Measurements from ENCODE around the gene TTF2.
"Not testable (repeated sequence)": the region's sequence is repeated elsewhere in the genome, so short reads cannot be mapped to it uniquely, and the experiment has no call there.

The TTF2 gene

DNA sequence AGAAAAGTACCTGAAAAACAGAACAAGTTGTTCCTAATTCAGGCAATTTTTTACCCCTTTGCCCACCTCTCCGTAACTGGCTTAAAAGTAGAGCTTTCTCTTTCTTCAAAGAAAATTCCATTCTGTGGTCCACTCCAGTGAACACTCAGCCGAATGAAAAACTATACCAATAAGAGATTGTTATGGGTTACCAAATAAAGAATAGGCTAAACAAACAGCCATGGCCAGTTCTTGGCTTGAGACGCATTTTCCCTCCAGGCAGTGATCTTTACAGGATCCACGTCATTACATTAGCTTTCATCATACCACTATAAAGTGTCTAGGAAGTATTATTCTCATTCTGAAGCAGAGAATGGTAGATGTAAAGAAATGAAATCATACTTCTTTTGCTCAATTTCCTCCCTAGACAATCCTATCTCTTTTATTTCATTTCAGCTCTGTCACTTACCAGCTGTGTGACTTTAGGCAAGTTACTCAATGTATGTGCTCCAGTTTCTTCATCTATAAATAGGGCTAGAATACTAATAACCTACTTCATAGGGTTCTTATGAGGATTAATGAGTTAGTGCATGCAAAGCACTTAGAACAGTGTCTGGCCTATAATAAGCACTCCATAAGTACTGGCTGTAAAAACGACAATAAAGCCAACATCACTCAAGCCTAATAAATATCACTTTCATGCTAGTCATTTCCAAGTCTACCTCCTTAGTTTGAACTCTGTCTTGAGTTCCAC is 87.9 kb downstream of the TTF2 start:
- no peak for TF ChIP-seq SPI1 (IDR thresholded peaks at IDR 0.05; ENCODE audit: low read depth, low read length)
- no peak for TF ChIP-seq POLR2AphosphoS5 (IDR thresholded peaks at IDR 0.05; ENCODE audit: low read depth, low read length)
- no peak for TF ChIP-seq PAX5 (IDR thresholded peaks at IDR 0.05; ENCODE audit: insufficient read depth, low read length, severe bottlenecking)
- TF ChIP-seq TAF1 (IDR thresholded peaks at IDR 0.05; ENCODE audit: low read depth, low read length) = no peak
- TF ChIP-seq POLR2A (IDR thresholded peaks at IDR 0.05; ENCODE audit: low read depth, low read length) = no peak
- TF ChIP-seq POU2F2 (IDR thresholded peaks at IDR 0.05; ENCODE audit: low read depth, low read length) = no peak
- no peak for FAIRE-seq
- no peak for DNase-seq (ENCODE audit: insufficient read length, low spot score)

DNA sequence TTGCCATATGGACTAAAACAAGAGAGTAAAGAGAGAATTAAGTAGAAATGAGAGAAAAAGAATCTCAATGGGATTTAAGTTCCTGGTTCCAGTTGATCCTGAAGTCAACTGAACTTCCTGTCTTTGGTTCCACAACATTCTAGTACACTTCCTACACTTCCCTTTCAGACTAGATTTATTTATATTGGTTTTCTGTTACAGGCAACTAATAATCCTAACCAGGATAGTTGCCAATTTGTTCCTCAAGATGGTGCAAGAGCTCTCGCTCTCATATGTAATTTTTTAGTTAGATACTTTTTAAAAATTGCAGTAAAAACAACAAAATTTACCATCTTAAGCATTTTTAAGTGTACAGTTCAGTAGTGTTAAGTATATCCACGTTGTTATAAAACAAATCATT is 90.2 kb downstream of the TTF2 start:
- FAIRE-seq (no peak), DNase-seq (ENCODE audit: insufficient read length, low spot score) (no peak)
- no peak for TF ChIP-seq SPI1 (IDR thresholded peaks at IDR 0.05; ENCODE audit: low read depth, low read length)
- TF ChIP-seq PAX5 (IDR thresholded peaks at IDR 0.05; ENCODE audit: insufficient read depth, low read length, severe bottlenecking) = no peak
- TF ChIP-seq TAF1 (IDR thresholded peaks at IDR 0.05; ENCODE audit: low read depth, low read length) = no peak
- TF ChIP-seq POU2F2 (IDR thresholded peaks at IDR 0.05; ENCODE audit: low read depth, low read length) = no peak
- TF ChIP-seq POLR2AphosphoS5 (IDR thresholded peaks at IDR 0.05; ENCODE audit: low read depth, low read length) = no peak
- no peak for TF ChIP-seq POLR2A (IDR thresholded peaks at IDR 0.05; ENCODE audit: low read depth, low read length)

DNA sequence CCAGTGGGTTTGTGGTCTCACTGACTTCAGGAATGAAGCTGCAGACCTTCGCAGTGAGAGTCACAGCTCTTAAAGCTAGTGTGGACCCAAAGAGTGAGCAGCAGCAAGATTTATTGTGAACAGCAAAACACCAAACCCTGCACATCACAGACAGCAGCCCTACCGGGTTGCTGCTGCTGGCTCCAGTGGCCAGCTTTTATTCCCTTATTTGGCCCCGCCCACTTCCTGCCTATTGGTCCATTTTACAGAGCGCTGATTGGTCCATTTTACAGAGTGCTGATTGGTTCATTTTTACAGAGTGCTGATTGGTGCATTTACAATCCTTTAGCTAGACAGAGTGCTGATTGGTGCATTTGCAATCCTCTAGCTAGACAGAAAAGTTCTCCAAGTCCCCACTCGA is 91.2 kb downstream of the TTF2 start:
- FAIRE-seq = not testable (repeated sequence)

More for the DNA sequence above, 91.2 kb downstream of the TTF2 start:
- not testable (repeated sequence) for DNase-seq (ENCODE audit: insufficient read length, low spot score)

Measured in GM12891 (cell line).